Panc1 (cell line): ENCODE measurements around the gene RAD52. TPM values are rescaled to one million over a fixed set of nuclear protein-coding genes. Genes with fewer than 3 reads are reported as not detected.

Experiments used
- ATAC-seq: fragments of 200-7000 bp; cut with Tn5 transposase; 2 replicates; pipeline ENCODE4 v1.9.1; 2020; ENCODE audit warnings: mild to moderate bottlenecking, moderate library complexity
- BruUV-seq: library from RNA; stranded (reverse); fragments of 400-500 nt; replicated peaks from 2 replicates; lab custom pipeline; 2021; lab: Mats Ljungman, UMichigan
- CTCF ChIA-PET: fragments of 300-600 bp; sonication (Branson Sonifier 250); formaldehyde crosslinking; loops from one replicate; lab custom pipeline; 2022; ENCODE audit warnings: antibody characterized with exemption; lab: Charles Lee
- POLR2A ChIA-PET: fragments of 300-600 bp; sonication (Branson Sonifier 250); formaldehyde crosslinking; loops from one replicate; lab custom pipeline; 2022; ENCODE audit warnings: antibody characterized with exemption; lab: Charles Lee
- DNase-seq: peaks from one replicate; pipeline ENCODE4 v3.0.0-alpha.2; 2010; ENCODE audit warnings: low read depth, low spot score
- H3K27ac ChIP-seq: 2 replicates; pipeline ENCODE4 v1.5.1; 2011; ENCODE audit warnings: mild to moderate bottlenecking, low read length, inconsistent platforms
- H3K27me3 ChIP-seq: fragments of 200-500 bp; sonication (Bioruptor generic); 2 replicates; pipeline ENCODE4 v1.6.0; 2014; ENCODE audit warnings: low read length, inconsistent platforms; ENCODE audit not compliant: control insufficient read depth, insufficient read depth
- H3K36me3 ChIP-seq: fragments of 200-500 bp; sonication (Bioruptor generic); 2 replicates; pipeline ENCODE4 v1.5.1; 2014; ENCODE audit warnings: inconsistent platforms, mild to moderate bottlenecking, low read length, moderate library complexity; ENCODE audit not compliant: control insufficient read depth, insufficient read depth
- H3K4me1 ChIP-seq: 2 replicates; pipeline ENCODE4 v1.5.1; 2011; ENCODE audit warnings: inconsistent platforms, mild to moderate bottlenecking, low read length, moderate library complexity; ENCODE audit not compliant: control insufficient read depth, insufficient read depth
- H3K4me3 ChIP-seq, 2 experiments: 2 replicates each; pipeline ENCODE4 v1.5.1; 2011 to 2012; ENCODE audit warnings: low read depth in 2 of 2, low read length in 2 of 2, mild to moderate bottlenecking in 2 of 2, inconsistent platforms in 1 of 2, moderate library complexity in 1 of 2
- H3K9me3 ChIP-seq: fragments of 200-500 bp; sonication (Bioruptor generic); 2 replicates; pipeline ENCODE4 v1.5.1; 2014; ENCODE audit warnings: low read depth, mild to moderate bottlenecking, inconsistent platforms, low read length, moderate library complexity; ENCODE audit not compliant: control insufficient read depth, insufficient read depth
- CTCF ChIP-seq: fragments of 450-650 bp; IDR thresholded peaks from 2 replicates; pipeline ENCODE4 v1.5.1; 2017; ENCODE audit warnings: mild to moderate bottlenecking
- POLR2AphosphoS5 ChIP-seq: IDR thresholded peaks from 2 replicates; pipeline ENCODE4 v1.6.1; 2012; ENCODE audit warnings: mild to moderate bottlenecking, low read depth, low read length, moderate library complexity
- SIN3A ChIP-seq: IDR thresholded peaks from 2 replicates; pipeline ENCODE4 v1.6.1; 2012; ENCODE audit warnings: low read depth, mild to moderate bottlenecking, low read length, moderate library complexity, borderline replicate concordance; ENCODE audit not compliant: insufficient read depth
- TCF7L2 ChIP-seq: IDR thresholded peaks from 2 replicates; pipeline ENCODE4 v1.6.1; 2011; ENCODE audit warnings: mild to moderate bottlenecking, low read depth, low read length, inconsistent platforms
- in situ Hi-C: cut with HindIII; loops from 2 replicates; pipeline ENCODE4 v1.10.0; 2016; ENCODE audit warnings: low sequenced_read_pairs, low pct_unique_long_range_greater_than_20kb
- intact Hi-C: fragments of 100-400 bp; cut with micrococcal nuclease; formaldehyde crosslinking; loops from one replicate; pipeline ENCODE4 v1.10.0; 2022; ENCODE audit not compliant: unreplicated experiment
- total RNA-seq: library from RNA; stranded (reverse); gene quantifications from one replicate; pipeline ENCODE4 v1.2.1, GENCODE V29; 2021; ENCODE audit not compliant: unreplicated experiment
- TF ChIP-seq, protein P1 (sequence below), 2 experiments: IDR thresholded peaks; 2 replicates each; pipeline ENCODE4 v1.6.1; 2011 to 2012; ENCODE audit warnings: low read depth in 2 of 2, control low read depth in 1 of 2, low read length in 1 of 2, mild to moderate bottlenecking in 1 of 2, moderate library complexity in 1 of 2; ENCODE audit not compliant: insufficient read depth in 1 of 2

RAD52 gene
- total RNA-seq, 1 experiment from 2014 or later = 15.8 TPM

DNA sequence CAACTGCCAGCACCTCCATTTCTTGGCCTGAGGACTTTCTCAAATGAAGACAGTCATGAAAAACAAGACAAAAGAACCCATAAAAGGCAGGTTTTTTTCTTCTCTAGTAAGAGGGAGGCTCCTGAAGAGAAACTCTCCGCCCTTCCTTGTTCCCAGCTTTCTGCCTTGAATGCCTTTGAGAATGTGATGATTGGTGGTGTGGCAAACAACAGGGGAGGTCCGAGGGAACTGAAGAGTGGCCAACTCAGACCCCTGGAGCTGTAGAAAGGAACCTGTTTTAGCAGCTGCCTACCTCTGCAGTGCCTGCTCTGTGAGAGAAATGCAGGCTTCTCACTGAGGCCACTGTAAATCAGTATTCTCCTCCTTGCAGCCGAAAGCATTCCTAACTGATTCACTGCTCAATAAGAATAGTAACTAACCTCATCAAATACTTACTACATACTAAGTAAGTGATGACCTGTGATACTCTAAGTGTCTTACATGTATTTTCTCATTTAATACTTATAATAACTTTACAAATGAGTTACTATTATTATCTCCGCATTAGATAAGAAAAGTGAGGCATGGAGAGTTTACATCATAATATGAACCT, 24.9 kb upstream of the RAD52 start:
- intact Hi-C loops (no loop called here), in situ Hi-C loops (no loop called here)
- H3K27me3 ChIP-seq = no peaks in the 10 kb centered on the region
- H3K27ac ChIP-seq = no peak overlapping the region
- no peaks in the 10 kb centered on the region for H3K36me3 ChIP-seq
- no peak for TF ChIP-seq POLR2AphosphoS5
- no peak for ATAC-seq
- POLR2A ChIA-PET = no interaction called here
- CTCF ChIA-PET = no interaction called here
- DNase-seq = no peak
- H3K9me3 ChIP-seq = no peaks in the 10 kb centered on the region
- H3K4me1 ChIP-seq = no peaks in the 10 kb centered on the region
- BruUV-seq = no TSS peak
- H3K4me3 ChIP-seq = no peak overlapping the region

DNA sequence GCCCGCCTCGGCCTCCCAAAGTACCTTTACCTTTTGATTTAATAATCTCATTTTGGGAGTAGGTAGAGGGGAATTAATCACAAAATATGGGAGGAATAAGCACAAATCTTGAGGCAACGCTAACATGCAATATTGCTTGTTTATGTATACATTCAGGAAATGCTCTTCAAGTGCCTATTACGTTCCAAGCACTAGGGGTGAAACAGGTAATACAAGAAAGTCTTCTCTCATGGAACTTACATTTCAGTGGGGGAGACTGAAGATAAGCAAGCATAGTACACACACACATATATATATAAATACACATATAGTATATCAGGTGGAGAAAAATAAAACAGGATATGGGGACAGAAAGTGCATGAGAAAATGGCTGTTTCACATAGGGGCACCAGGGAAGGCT, 22.5 kb upstream of the RAD52 start:
- H3K36me3 ChIP-seq = no peaks in the 10 kb centered on the region; the same call in 1 of the 2 replicates
- no peaks in the 10 kb centered on the region for H3K9me3 ChIP-seq
- ChIA-PET CTCF (no interaction called here), POLR2A (no interaction called here)
- no peak overlapping the region for H3K4me3 ChIP-seq
- intact Hi-C loops = no loop called here
- no TSS peak for BruUV-seq
- no peaks in the 10 kb centered on the region for H3K27me3 ChIP-seq
- H3K27ac ChIP-seq = no peak overlapping the region
- ATAC-seq (no peak), DNase-seq (no peak)
- no peak for TF ChIP-seq POLR2AphosphoS5
- in situ Hi-C loops = no loop called here
- H3K4me1 ChIP-seq = no peaks in the 10 kb centered on the region

GRCh38 chr12:969821-970220, 20.3 kb upstream of the RAD52 start:
- intact Hi-C loops = no loop called here
- Histone ChIP-seq H3K4me1 (no peaks in the 10 kb centered on the region), H3K27me3 (no peaks in the 10 kb centered on the region), H3K27ac (no peak overlapping the region), H3K36me3 (no peaks in the 10 kb centered on the region; the same call in 1 of the 2 replicates), H3K9me3 (no peaks in the 10 kb centered on the region), H3K4me3 (no peak overlapping the region)
- no peak for ATAC-seq
- no TSS peak for BruUV-seq
- CTCF ChIA-PET = no interaction called here
- POLR2A ChIA-PET = no interaction called here
- in situ Hi-C loops = no loop called here
- DNase-seq = no peak
- TF ChIP-seq SIN3A (no peak), CTCF (no peak), TCF7L2 (no peak), POLR2AphosphoS5 (no peak)
- TF ChIP-seq, protein P1, sequence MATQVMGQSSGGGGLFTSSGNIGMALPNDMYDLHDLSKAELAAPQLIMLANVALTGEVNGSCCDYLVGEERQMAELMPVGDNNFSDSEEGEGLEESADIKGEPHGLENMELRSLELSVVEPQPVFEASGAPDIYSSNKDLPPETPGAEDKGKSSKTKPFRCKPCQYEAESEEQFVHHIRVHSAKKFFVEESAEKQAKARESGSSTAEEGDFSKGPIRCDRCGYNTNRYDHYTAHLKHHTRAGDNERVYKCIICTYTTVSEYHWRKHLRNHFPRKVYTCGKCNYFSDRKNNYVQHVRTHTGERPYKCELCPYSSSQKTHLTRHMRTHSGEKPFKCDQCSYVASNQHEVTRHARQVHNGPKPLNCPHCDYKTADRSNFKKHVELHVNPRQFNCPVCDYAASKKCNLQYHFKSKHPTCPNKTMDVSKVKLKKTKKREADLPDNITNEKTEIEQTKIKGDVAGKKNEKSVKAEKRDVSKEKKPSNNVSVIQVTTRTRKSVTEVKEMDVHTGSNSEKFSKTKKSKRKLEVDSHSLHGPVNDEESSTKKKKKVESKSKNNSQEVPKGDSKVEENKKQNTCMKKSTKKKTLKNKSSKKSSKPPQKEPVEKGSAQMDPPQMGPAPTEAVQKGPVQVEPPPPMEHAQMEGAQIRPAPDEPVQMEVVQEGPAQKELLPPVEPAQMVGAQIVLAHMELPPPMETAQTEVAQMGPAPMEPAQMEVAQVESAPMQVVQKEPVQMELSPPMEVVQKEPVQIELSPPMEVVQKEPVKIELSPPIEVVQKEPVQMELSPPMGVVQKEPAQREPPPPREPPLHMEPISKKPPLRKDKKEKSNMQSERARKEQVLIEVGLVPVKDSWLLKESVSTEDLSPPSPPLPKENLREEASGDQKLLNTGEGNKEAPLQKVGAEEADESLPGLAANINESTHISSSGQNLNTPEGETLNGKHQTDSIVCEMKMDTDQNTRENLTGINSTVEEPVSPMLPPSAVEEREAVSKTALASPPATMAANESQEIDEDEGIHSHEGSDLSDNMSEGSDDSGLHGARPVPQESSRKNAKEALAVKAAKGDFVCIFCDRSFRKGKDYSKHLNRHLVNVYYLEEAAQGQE (IDR thresholded peaks at IDR 0.05; ENCODE audit: insufficient read depth in 1 of 2, low read depth in 2 of 2, low read length in 1 of 2) = no peak
